ENCODE measurements around the gene NKX1-1.

DNA sequence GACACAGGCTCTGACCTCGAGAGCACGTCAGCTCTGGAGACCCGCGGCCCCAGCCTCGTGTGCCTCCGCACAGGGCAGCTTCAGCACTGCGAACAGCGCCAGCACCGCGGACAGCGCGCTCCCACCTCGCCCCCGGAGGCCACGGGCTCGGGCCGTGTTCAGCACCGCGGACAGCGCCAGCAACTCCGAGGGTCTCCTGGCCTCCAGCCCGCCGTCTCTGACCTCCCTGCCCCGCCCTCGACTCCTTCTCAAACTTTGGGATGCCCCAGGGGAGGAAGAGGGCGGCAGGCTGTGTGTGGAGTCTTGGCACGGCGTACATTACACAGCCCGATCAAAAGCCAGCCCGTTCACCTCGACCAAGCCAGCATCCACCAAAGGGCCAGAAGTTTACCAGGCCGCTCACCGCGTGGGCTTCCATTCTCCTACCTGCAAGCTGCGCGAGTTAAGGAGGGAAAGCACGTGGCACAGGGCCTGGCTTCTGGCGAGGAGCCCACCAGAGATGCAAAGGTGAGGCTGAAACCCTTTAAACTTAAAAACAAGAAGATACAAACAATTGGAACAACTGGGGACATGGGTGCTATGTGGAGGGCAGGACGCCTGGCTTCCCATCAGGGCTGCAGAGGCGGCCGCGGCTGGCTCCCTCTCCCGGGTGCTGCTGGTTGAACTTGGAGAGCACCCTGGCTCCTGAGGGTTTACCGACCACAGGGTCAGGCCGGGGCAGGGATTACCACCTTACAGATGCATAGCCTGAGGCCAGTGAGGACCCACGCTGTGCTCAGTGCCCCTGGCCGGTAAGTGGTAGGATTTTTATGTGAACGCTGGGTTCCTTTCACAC is 4.5 kb upstream of the NKX1-1 start:
- no peak for TF ChIP-seq POLR2A (IDR thresholded peaks at IDR 0.05; ENCODE audit: low read depth, low read length)
- TF ChIP-seq POLR2AphosphoS5 (IDR thresholded peaks at IDR 0.05; ENCODE audit: low read depth, low read length), result no peak
- TF ChIP-seq TAF1 (IDR thresholded peaks at IDR 0.05; ENCODE audit: low read depth, low read length), result no peak
- no peak for TF ChIP-seq SPI1 (IDR thresholded peaks at IDR 0.05; ENCODE audit: low read depth, low read length)
- no peak for TF ChIP-seq PAX5 (IDR thresholded peaks at IDR 0.05; ENCODE audit: insufficient read depth, low read length, severe bottlenecking)
- TF ChIP-seq POU2F2 (IDR thresholded peaks at IDR 0.05; ENCODE audit: low read depth, low read length), result no peak

Data from GM12891 (cell line).